Fibroblast of the conjunctiva (primary cell): ENCODE measurements around the gene LOXL3.

Source experiments
- DNase-seq: peaks from one replicate; pipeline ENCODE4 v3.0.0-alpha.2; 2010; ENCODE audit warnings: low read depth

The LOXL3 gene

DNA sequence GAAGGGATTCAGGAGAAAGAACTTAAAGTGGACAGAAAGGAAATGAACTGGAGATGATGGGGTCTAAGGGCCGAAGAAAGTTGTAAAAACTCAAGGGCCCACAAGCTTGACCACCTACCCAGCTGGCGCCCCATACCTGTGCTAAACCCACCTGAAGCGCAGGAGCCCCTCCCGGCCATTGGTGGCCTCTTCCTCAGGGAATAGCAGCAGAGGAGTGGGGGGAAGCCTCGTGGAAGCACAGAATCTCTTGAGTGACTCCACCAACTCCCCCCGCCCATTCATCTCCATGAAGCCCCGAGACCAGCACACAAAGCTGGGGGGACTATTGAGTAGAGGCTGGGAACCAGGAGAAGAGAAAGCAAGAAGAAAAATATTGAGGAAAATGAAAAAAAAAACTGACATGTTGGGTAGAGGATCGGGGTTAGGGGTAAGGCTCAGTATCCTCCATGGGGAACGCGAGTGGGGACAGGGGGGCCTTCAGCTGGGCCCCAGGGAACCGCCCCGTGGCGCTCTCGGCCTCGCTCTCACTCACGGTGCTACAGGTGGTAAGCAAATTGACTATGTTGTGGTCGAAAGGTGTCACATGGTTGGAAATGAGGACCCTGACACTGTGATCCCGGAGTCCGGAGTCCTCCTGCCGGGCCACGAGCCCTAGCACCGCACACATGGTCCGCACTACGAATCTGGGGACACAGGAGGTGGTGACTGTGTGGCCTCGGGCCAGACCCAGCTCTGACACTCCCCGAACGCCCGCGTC lies 25.0 kb downstream of the LOXL3 start:
- DNase-seq, result no peak

DNA sequence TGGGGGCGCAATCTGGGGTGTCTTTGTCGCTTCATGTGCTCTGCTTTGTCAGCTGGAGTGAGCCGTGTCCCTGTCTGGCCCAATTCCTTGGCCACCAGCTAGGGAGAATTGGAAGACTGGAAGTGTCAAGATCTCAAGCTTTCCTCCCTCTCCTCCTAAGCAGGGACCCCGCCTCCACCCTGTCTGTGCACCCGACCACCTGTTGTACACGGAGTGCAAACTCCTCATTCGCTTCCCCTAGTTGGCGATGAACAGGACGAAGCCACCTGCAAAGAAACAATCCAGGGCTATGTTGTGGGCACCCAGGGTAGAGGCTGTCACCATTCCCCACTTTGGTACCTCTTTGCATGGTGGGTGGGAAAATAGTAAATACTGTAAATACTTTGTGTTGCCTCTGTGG lies 26.0 kb downstream of the LOXL3 start:
- DNase-seq, result no peak

DNA sequence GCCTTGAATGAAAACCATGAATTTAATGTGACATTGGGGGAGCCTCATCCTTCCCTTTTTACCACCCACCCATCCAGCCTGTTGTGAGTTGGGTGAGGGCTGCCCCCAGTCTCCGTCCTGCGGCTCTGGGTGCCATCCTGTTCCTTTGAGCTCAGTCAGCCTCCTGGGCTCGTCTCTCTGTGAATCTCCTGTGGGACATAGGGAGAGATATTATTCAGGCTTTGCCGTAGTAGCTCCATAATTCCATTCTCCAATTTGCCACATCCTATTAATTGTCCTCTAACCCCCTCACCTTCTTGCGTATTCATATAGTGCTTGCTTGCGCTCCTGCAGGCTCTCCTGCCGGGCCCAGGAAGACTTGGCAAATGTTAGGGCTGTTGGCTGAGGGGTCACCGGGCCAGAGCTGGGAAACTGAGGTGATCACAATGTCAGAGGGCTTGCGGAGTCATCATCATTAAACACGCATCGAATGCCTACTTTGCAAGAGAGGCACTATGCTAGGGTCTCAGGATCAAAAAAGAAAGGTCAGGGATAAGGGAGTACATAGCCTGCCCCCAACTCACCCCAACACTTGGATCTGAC lies 27.0 kb downstream of the LOXL3 start:
- DNase-seq, result no peak

DNA sequence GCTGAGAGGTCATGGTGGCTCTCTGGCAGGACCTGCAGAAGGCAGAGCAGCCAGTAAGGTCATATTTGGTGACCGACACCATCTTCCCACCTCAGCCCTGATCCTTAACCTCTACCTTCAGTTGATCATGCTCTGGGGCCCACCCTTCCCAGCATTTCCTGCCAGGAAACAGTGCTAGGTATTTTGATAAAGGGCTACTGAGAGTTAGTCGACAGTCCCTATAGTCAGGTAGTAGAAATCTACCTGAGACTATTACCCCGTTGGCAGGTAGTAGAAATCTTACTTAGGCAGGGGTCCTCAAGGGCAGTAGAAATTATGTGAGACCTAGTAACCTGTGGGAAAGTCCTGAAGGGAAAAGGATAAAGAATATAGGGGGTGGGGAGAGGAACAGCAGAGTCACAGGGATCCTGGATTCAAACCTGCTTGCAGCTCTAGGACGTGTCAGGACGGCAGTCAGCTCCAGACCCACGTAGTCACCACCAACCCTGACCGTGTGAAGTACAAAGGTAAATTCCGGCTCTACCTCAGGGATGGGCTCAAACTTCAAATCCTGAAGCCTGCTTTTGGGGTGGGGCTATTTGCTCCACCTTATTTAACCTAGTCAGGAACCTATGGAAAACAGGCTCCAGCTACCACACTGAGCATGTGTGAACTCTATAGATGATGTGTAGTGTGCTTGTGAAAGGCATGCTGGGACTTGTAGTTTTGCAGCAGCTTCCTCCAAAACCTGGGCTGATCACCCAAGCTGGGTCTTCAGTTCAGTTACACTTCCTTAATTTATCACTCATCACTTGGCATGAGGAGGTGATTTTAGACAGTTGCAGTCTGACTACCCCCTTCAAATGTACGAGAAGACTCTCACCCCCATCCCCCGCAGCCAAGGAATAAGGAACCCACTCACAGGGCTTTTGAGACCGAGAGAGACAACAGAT lies 27.8 kb downstream of the LOXL3 start, which contains the start of gene DQX1:
TSS of gene DQX1 (minus strand) at position 515 of the 932 bp plus-strand sequence. CDS start at position 13, 502 bp downstream.
- no peak for DNase-seq

DNA sequence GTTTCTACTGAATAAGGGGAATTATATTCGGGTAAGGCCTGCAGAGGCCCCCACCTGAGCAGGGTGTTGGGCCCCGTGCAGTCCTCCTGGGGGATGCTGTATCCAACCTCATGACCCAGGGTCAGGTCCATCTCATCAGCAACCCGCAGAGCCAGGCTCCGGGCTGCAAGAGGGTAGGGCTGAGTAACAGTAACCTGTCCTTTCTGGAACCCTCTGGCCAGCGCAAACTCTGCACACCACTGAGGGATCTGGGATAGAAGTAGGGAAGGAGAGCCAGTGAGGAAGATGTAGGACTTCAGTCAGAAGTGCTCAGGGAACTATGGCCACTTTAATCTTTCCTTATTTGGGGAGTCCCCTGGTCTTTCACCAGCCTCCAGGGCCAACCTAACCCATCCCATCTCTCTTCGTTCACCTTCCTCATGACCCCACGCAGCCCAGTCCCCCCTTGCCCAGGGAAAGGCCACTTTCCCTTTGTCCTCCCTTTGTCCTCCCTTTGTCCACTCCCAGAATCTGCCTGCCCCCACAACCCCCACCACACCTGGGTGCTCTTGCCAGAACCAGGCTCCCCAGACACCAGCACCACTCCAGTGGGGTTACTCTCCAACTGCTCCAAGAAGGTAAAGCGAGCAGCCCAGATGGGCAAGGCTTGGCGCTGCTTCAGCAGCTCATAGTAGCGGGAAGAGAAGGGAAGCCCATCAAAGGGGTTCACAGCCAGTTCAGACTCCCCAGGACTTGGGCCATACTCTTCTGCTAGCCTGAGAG lies 28.6 kb downstream of the LOXL3 start:
- no peak for DNase-seq

DNA sequence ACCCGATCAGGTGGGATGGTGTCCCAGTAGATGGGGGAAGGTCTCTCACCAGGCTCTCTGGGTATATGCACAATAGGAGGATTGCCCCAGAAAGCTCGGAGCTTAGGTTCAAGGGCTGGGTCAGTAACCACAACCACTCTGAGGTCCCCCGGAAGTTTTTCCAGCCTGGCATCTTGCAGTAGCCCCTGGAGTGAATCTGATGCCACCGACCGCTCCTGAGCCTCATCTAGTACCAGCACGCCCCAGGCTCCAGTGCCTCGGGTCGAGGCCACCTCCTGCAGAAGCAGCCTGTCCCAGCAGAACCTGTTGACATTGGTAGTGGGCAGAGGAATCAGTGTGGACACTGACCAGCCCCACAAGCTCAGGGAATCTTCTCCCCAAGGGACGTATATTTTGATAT lies 29.7 kb downstream of the LOXL3 start:
- DNase-seq, result no peak

DNA sequence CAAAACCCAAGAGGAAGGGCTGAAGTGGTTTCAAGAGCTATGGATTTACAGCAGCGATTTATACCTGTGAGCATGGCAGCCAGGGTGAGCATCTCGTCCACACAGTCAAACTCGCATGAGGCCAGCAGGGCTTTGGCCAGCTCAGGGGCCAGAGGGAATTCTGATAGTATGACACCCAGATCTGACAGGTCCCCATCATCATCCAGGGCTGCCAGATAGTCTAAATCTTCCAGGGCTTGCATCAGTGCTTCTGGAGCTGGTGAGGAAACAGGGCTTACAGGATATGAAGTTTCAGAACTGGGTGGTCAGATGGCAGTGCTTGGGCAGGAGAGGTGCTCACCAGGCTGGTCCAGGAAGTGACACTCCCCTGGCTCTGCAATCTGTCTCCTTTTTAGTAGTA lies 31.2 kb downstream of the LOXL3 start:
- DNase-seq, result no peak

DNA sequence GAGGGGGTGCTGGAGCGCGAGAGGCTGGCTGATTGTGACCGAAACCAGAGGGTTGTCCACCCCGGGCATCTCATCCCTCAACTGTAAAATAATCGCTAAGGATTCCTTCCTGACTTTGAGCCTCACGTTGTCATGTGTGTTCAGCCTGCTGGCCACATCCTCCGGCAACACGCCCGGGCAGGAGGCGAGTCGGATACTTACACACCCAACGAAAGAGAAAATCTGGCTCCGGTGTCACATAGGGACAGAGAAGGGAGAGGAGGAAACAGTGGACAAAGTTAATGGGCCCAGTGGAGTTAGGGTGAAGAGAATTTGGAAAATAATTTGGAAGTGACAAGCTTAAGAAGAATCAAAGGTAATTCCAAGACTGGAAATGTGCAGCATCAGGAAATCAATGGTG lies 37.1 kb downstream of the LOXL3 start:
- no peak for DNase-seq

DNA sequence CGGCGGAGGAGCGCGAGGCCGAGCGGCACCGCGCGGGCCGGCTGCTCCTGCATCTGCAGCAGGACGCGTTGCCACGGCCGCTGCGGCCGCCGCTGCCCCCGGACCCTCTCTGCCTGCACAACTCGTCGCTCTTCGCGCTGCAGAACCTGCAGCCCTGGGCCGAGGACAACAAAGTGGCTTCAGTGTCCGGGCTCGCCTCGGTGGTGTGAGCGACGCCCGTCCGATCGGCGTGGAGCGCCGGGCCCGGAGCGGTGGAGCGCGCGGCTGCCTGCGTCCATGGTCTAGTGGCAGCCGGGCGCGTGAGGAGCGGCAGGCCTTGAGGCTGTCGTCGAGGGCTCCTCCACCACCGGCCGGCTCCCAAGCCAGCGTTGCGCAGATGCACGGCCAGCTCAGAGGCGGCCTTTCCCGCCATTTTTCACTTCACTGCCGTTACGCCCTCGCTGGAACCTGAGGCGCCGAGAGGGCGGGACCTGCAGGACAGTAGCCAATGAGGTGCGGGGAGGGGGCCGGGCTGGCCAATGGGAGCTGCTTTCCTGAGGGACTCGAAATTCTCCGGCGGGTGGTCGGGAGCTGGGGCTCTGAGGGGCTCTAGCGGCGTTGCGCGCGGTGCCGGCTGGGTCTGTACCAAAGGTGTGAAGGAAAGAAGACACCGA lies 37.6 kb downstream of the LOXL3 start:
- no peak for DNase-seq

DNA sequence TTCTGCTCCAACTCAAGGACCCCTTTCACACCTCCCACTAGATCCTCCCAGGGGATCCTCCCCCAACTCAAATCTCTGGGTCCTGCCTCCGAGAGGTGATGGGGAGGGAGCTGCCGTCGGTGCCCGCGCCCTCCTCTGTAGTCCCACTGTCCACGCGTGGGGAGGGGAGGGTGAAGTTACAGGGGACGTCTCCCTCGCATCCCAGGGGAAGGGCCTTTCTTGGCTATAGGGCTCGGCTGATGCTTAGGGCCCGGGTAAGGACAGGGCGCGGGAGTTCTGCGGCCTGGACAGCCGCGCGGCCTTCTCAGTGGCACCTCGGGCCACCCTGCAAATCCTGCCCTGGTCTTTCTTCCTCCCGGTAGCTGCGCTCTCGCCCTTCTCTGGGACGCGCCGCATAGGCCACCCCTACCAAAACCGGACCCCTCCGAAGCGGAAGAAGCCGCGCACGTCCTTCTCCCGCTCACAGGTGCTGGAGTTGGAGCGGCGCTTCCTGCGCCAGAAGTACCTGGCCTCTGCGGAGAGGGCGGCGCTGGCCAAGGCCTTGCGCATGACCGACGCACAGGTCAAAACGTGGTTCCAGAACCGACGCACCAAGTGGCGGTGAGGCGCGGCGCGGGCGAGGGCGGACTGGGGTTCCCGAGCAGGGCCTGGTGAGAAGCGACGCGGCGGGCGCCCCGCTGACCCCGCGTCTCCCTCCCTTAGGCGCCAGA lies 38.3 kb downstream of the LOXL3 start:
- DNase-seq, result no peak

DNA sequence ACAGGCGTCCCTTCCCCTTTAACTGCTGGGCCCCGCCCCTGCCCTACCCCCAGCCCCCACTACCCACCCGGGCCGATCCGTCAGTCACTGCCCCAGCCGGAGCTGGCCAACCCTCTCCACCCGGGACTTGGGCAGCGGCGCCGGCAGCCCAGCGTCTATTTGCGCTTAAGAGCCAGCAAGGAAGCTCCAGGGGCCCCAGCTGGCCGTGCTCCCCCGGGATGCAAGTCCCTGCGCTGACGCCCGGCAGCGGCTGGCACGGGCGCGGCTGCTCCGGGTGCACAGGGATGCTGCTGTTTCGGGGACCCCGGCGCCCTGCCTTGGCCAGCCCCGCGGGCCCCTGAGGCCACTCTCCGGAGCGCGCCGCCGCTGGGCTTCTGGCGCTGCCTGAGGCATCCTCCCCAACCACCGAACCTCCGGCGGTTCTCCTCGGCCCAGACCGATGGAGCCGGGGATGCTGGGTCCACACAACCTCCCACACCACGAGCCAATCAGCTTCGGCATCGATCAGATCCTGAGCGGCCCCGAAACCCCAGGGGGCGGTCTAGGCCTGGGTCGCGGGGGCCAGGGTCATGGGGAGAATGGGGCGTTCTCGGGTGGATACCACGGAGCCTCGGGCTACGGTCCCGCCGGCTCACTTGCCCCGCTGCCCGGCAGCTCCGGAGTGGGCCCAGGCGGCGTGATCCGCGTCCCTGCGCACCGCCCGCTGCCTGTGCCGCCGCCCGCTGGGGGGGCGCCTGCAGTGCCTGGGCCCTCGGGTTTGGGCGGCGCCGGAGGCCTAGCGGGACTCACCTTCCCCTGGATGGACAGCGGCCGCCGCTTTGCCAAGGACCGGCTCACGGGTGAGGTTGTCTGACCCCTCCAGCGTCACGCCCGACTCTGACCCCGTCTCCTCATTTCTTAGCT lies 39.1 kb downstream of the LOXL3 start, which contains the start of gene TLX2:
TSS of gene TLX2 (plus strand) at position 83 of the 903 bp plus-strand sequence. CDS start at position 440, 357 bp downstream.
- DNase-seq, result no peak

DNA sequence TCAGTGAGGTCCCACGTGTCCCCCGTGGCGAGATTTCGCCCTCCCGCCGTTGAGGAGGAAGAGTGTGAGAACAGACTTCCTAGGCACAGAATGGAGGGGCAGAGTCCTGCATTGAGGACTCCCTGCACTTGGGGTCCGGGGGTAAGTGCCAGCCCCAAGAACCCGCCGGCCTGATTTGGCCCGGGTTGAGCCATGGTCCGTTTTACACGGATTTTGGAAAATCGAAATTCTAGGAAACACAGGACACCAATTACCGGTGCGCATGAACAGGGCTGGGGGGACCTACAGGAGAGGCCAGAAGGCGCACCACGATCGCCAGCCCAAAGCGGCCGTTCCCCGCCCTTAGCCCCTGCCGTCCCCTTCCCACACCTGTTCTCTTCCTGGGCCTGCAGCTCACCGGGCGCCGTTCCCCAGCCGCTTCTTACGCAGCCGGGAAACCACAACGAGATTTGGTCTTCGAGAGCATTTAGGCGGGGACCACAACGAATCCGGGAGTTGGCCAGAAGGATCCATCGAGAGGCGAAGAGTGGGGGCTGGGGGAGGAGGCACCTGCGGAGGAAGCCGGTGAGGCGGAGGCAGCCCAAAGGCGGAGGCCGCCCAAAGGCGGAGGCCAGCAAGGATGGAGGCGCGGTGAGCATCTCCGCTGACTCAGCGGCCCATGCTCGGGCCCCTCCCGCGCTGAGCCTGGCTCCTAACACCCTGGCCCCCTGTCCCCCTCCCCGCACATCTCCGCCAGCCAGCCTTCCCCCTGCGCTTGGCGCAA lies 40.0 kb downstream of the LOXL3 start:
- DNase-seq, result no peak

DNA sequence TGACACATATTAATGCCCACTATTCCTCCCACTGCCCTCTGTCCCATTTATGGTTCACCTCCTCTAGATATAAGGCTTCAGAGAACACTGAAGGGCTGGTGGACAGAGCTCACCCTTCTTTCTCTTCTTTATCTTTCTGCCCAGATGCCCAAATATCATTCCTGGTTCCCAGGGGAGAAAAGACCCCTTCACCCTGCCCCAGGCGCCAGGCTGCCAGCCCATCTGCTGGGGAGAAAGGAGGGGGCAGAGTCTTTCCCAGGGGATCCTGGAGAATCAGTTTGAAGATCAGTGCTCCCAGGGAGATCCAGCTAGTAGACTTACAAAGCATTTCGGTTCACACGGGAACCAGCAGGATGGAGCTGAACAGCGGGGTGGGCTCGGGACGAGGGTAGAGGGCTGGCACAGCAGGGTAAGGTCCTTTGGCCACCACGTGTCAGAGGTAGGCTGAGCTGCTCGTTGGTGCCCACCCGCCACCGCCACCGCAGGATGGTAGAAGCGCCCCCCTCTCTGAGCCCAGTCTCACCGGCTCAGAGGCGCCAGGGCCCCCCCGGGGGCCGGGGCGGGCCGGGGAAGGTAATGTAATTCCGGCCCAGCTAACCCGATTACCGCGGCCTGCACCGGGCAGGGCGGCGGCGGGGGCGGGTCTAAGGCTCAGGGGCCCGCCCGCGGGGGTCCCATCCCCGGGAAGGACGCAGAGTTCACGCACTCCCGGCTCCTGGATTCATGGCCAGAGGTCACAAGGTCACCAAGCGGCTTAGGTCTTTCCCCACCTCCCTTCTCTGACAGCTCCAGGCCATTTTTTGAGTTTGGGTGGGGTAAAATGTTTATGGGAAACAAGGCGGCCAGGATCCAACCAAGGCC lies 40.8 kb downstream of the LOXL3 start:
- no peak for DNase-seq

DNA sequence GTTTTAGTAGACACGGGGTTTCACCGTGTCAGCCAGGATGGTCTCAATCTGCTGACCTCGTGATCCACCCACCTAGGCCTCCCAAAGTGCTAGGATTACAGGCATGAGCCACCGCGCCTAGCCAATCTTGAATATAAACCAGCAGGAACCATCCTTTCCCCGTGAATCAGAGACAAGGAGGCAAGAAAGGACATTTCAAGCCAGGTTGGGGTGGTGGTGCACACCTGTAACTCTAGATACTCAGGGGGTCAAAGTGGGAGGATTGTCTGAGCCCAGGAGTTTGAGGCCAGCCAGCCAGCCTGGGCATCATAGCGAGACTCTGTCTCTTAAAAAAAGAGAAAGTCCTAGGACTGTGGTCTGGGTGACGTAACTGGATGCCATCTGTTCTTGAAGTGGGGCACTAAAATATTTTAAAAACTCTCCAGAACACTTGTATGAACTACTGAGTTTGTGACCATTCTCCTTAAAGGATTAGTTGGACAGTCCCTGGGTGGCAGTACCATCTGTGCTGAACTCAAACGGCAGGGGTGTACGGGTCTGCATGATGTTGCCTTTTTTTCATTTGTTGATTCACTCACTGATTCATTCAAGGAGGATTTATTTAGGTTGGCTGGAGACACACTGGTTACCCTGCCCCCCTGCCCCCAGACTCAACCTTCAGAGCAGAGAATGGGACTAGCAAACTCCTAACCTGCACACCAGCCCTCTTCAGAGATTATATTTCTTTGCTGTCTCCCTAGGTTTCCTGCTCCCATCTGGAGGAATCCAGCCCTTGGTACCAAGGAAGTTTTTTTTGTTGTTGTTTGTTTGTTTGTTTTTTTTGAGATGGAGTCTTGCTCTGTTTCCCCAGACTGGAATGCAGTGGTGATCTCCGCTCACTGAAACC lies 42.4 kb downstream of the LOXL3 start:
- no peak for DNase-seq

DNA sequence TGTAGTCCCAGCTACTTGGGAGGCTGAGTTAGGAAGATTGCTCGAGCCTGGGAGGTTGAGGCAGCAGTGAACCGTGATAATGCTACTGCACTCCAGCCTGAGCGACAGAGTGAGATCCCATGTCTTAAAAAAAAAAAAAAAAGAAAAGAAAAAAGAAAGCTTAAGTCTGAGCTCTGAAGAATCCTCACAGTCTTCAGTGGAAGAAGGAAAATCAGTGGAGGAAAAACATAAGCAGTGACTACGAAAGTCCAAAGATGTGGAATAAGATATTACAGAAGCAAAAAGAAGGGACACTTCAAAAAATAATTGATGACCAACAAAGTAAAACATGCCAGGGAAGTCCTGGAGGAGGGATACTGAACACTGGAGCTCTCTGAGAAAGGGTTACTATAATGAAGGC lies 43.5 kb downstream of the LOXL3 start:
- DNase-seq, result no peak

DNA sequence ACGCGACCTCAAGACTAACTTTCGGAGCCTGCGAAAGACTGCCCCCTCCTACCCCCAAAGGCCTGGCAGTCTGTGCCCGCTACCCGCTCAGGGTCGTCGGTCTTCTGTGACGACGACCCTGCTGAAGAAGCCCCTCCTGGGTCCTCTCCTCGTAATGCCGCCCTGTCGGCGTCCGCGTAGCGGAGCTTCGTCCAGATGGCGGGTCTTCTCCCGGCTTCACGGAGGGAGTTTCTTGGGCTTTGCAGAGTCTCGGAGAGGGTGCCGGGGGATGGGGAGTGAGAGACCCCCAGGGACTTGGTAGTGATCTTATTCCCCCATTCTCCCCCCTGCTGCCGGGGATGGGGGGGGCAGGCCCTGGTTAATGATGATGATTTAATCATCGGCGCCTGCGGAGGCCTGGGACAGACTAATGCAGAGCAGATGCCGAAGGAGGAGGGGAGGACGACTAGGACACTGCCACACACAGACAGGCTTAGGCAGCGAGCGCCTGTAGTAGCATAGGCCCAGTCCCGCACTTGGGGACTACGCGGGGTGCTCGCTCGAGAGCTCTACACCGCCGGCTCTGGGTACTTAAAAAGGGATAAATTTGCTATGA lies 45.7 kb downstream of the LOXL3 start:
- peak; percentile 49 for DNase-seq
